ENCODE measurements around the gene XIRP1.

GRCh38 chr3:39165518-39165917, 26.9 kb downstream of the XIRP1 start:
- no peak for TF ChIP-seq POLR2A (IDR thresholded peaks at IDR 0.05)
- TF ChIP-seq CTCF (IDR thresholded peaks at IDR 0.05) = no peak
